GM21825 (cell line): ENCODE data around the gene PNCK.
"Not testable (repeated sequence)": the region's sequence is repeated elsewhere in the genome, so short reads cannot be mapped to it uniquely, and the experiment has no call there.

Source experiments
- ATAC-seq: cut with Tn5 transposase; IDR thresholded peaks from one replicate; pipeline ENCODE4 v1.9.1; 2021; ENCODE audit warnings: mild to moderate bottlenecking, moderate library complexity; ENCODE audit not compliant: unreplicated experiment

Gene PNCK

DNA sequence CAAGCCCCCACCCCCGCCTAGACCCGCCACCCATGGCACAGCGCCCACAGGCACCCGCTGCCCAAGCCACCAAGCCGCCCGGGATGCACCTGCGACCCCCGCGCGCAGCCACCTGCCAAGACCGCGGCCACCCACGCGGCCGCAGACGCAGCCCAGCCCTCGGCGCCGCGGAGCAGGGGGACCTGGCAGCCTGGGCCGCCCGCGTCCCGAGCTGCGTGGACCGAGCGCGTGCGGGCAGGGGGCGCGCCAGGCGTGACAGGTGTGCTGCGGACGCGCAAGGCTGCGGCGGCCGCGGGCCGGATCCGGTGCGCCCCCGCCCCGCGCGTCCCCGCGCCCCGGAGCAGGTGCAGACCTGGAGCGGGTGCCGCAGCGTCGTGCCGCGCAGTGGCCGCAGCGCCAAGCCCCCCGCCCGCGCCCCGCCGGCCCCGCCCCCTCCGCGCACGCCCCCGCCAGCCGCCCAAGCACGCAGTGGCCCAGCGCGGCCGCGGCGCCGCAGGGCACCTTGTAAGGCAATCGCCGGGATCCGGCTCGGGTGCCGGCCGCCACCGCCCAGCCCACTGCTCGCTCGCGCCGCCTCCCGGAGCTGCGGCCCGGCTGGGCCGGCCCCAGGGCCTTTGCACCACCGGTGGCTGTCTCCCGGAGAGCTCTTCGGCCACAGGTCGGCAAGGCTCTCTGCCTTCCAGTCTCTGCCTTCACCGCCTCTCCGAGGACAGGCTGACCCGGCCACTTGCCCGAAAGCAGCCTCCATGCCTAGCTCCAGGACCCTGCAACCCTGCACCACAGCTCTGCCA lies at the start of gene PNCK:
PNCK (minus strand) TSS at position 386 of the 791 bp plus-strand sequence. CDS start 737 bp downstream, outside the sequence.
- ATAC-seq, result no peak

- no peak for ATAC-seq
Observed at GRCh38 chrX:153722704-153723350, 49.2 kb upstream of the PNCK start.

DNA sequence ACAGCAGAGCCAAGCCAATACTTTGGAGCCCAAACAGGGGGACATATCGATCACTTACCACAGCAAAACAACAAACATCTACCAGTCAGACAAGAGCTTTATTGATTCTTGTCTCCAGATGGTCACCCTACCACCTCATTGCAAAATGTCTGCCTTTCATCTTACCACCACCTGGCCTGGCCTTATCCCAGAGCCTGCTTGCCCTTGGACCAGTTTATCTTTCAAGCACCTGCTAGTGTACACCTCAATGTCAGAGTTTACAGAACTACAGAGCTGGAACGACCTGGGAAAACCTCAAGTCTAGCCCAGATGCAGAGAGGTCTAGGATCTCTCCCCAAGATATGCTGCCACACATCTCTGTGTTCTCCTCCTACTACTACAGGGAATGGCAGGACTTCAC lies 46.1 kb upstream of the PNCK start:
- no peak for ATAC-seq

- ATAC-seq, result no peak
Observed at GRCh38 chrX:153719238-153719637, 45.6 kb upstream of the PNCK start.

GRCh38 chrX:153717445-153717844 lies 43.8 kb upstream of the PNCK start:
- no peak for ATAC-seq

DNA sequence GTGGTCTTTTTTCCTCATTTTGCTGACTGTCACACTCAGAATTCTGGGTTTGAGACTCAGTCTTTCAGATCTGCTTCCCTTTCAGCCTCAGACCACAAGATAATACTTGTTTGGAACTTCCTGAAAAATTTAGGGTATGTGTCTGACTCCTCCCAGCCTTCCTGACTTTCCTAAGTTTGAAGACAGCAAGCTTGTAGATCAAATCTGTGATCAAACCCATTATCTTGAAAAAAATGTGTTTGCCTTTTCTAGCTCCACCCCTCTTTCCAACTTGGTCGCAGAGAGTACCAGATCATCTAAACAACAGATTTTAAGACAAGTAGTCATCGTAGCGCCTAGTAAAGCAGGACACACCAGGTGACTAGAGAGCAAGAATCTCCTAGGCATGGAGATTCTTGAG lies 40.6 kb upstream of the PNCK start:
- no peak for ATAC-seq

GRCh38 chrX:153709726-153710674 lies 36.4 kb upstream of the PNCK start:
- ATAC-seq, result no peak

GRCh38 chrX:153708415-153708814 lies 34.8 kb upstream of the PNCK start:
- no peak for ATAC-seq

DNA sequence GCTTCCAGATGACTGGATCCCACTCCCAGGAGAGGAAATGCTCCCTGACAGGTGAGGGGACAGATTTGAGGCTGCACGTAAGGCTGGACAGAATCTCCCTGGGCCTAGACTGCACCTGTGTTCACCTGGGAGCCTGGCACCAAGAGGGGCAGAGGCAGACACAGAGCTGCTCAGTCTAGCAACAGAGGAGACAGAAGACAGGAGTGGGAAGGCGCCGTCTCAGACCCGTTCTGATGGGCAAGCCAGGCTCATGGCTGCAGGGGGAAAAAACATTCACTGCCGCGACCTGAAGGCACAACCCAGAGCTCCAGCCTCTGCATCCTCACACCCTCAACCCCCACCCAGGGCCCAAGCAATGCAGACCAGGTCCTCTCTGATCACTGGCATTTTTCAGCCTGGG lies 33.8 kb upstream of the PNCK start:
- ATAC-seq, result no peak

- no peak for ATAC-seq
Observed at GRCh38 chrX:153706799-153707198, 33.2 kb upstream of the PNCK start.

DNA sequence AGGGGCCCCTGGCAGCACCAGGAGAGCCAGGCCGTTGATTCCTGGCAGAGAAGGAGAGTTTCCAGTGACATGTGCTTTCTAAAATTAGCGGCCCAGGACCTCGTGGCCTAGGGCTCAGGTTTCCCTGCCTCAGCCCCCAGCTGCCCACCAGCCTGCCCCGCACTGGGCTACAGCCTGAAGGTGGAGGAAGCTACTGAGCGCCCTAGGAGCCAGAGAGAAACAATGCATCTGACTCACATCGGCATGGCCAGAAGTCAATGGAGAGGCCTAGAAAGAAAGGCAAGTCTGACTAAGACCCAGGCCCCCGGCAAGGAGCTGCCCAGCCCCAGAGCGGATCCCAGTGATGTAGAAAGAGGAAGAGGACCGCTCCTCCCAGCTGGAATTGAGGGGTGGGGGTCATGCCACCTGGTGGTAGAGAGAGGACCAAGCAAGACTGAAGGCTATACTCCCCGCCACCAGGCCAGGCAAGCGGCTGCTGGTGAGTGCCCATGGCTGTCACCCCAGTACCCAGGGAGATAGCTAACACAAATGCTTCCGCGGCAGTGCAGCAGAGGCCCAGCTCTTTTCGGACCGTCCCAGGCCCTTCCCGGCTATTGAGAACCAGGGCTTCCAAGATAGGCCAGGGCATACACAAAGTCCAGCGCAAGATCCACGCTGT lies 31.9 kb upstream of the PNCK start:
- not testable (repeated sequence) for ATAC-seq

DNA sequence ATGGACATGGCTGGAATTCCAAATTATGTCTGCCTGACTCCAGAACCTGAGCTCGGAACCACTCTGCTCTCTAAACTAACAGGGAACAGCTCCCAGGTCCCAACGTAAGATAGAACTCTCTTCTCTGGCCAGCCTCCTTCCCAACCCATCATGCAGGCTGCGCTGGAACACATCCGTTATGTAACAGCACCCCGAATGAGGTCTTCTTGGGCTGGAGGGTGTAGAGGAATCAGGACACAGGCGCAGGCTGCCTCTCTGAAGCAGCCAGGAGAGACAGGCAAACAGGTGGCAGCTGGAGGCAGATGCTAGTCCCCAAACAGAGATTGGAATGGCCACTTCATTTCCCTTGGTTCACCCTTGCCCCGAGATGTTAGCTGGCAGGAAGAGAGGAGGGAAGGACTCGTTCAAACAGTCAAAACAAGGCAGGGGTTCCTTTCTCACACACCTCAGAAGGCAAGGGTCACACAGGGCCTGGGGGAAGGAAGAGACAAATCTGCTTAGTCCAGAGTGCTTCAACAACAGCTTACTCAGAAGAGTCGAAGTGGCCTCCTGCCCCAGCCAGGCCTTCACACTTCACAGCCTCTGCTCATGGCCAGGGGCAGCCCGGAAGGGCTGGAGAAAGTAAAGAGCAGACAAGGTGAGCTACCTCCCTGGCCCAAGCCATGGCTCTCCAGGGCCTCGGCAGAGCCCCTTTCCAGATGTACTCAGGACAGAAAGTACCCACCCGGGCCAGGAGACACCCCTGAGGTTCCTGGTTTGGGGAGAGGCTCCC lies 31.2 kb upstream of the PNCK start:
- not testable (repeated sequence) for ATAC-seq

GRCh38 chrX:153704021-153704526 lies 30.5 kb upstream of the PNCK start:
- no peak for ATAC-seq

GRCh38 chrX:153703036-153703370 lies 29.4 kb upstream of the PNCK start:
- ATAC-seq, result no peak

DNA sequence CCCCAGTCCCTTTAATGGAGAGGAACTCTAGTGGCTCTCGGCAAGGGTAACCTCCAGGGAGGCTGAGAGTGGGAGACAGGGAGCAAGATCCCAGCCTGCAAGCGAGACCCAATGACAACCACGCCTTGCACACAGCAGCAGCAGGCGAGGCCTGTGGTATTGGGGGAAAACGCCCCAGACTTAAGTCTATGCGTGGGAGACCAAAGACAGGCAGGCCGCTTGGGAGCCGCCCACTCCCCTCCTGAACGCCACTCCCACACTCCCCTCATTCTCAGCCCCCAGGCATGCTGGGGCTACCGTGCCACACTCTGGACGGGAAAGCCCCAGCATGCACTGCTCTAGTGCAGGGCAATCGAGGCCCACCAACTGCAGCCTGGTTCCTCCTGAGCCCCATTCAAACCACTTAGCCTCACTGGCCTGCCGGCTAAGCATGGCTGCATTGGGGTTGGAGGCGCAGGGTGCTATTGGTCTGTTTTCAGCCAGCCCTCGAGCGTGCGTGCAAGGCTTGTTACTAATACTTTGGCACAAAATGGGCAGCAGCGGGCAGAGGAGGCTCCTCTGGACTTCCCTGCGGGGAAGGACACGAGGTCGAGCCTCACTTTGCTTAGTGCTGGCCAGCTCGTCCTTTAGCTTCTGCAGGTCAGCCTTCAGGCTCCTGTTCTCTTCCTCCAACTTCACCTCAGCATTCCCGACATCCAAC lies 28.9 kb upstream of the PNCK start:
- ATAC-seq, result no peak

GRCh38 chrX:153701706-153702105 lies 28.1 kb upstream of the PNCK start:
- ATAC-seq, result no peak

DNA sequence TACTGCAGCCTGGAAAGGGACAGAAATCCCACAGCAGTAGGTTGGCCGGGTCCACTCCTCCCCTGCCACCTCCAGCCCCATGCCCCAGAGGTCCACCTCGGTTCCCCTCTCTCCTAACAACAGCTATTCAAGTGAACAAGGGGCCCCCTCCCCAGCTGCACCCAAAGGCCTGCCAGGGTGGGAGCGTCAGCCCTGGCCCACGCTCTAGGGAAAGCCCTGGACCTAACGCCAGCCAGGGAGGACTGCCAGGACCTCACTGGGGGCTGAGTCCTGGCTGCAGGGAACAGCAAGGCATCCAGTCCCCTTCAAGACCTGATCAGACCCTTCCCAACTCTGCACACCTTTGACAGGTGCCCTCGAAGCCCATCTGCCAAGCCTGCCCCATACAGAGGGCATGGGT lies 27.4 kb upstream of the PNCK start:
- no peak for ATAC-seq

DNA sequence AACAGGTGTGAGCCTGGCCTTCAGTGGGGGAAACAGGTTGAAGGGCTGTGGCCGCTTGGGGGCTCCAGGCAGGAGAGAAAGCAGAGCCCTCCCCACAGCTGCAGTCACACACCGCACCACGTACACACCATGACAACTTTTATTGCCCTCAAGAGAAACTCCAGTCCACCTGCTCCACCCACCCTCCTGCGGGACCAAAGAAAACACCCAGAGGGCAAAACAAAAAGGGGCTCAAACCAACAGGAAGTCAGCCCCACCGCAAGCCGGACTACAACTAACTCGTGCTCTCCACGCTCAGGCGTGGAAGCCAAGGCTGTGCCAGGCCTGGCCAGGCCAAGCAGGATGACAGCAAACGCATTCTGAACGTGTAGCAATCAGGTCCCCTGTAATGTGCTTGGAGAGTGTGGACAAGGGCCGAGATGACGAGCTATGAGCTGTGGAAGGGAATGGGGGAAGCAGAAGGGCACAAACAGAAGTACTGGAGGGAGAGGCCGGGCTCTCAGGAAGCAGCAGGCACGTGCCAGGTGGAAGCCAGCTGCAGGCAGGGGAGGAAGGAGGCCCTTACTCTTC lies 26.8 kb upstream of the PNCK start:
- no peak for ATAC-seq

- not testable (repeated sequence) for ATAC-seq
Observed at GRCh38 chrX:153699784-153700371, 26.3 kb upstream of the PNCK start.
